HepG2 (cell line): ENCODE measurements around the gene CRYGS. TPM values are rescaled to one million over a fixed set of nuclear protein-coding genes. Genes with fewer than 3 reads are reported as not detected.

Experiments
- BCL6 ChIP-seq: IDR thresholded peaks from 2 replicates; pipeline ENCODE4 v1.6.1; 2016; ENCODE audit warnings: missing genetic modification reagents, missing compliant biosample characterization
- CENPBD1 ChIP-seq: sonication (generic); formaldehyde crosslinking; IDR thresholded peaks from 2 replicates; pipeline ENCODE4 v1.8.0; 2022; ENCODE audit warnings: missing genetic modification reagents, low read depth, mild to moderate bottlenecking, borderline replicate concordance
- CERS6 ChIP-seq: sonication (generic); formaldehyde crosslinking; IDR thresholded peaks from 2 replicates; pipeline ENCODE4 v1.5.0; 2020; ENCODE audit warnings: missing genetic modification reagents
- DNMT1 ChIP-seq: sonication (generic); formaldehyde crosslinking; IDR thresholded peaks from 2 replicates; pipeline ENCODE4 v1.5.1; 2020; ENCODE audit warnings: mild to moderate bottlenecking, missing genetic modification reagents
- DNMT3B ChIP-seq: conservative IDR thresholded peaks from 2 replicates; pipeline ENCODE4 v1.6.1; 2016; ENCODE audit warnings: missing biosample characterization, control low read depth
- MED13 ChIP-seq: sonication (generic); formaldehyde crosslinking; IDR thresholded peaks from 2 replicates; pipeline ENCODE4 v1.5.0; 2020; ENCODE audit warnings: missing genetic modification reagents
- MXI1 ChIP-seq: IDR thresholded peaks from 3 replicates; pipeline ENCODE4 v1.6.1; 2012; ENCODE audit warnings: low read depth, low read length, inconsistent platforms, borderline replicate concordance
- POGK ChIP-seq: sonication (generic); formaldehyde crosslinking; conservative IDR thresholded peaks from 2 replicates; pipeline ENCODE4 v1.8.0; 2022; ENCODE audit warnings: mild to moderate bottlenecking, moderate library complexity, missing genetic modification reagents
- RXRB ChIP-seq: IDR thresholded peaks from 2 replicates; pipeline ENCODE4 v1.6.1; 2016; ENCODE audit warnings: borderline replicate concordance, missing genetic modification reagents, missing compliant biosample characterization
- TEAD3 ChIP-seq: optimal IDR thresholded peaks from 2 replicates; pipeline ENCODE3; 2016; ENCODE audit warnings: borderline replicate concordance
- THAP7 ChIP-seq: sonication (generic); formaldehyde crosslinking; IDR thresholded peaks from 2 replicates; pipeline ENCODE4 v1.8.1; 2023; ENCODE audit warnings: mild to moderate bottlenecking, missing genetic modification reagents
- XRCC5 ChIP-seq: fragments of 200-400 bp; formaldehyde crosslinking; optimal IDR thresholded peaks from 2 replicates; pipeline ENCODE3; 2017; ENCODE audit warnings: mild to moderate bottlenecking, low read length
- ZBTB4 ChIP-seq: sonication (generic); formaldehyde crosslinking; IDR thresholded peaks from 2 replicates; pipeline ENCODE4 v1.4.0; 2020; ENCODE audit warnings: missing genetic modification reagents, mild to moderate bottlenecking, borderline replicate concordance
- ZFP1 ChIP-seq: IDR thresholded peaks from 2 replicates; pipeline ENCODE4 v1.6.1; 2016
- ZFP91 ChIP-seq: sonication (generic); formaldehyde crosslinking; IDR thresholded peaks from 2 replicates; pipeline ENCODE4 v1.9.0; 2022; ENCODE audit warnings: missing genetic modification reagents, mild to moderate bottlenecking, borderline replicate concordance
- ZNF343 ChIP-seq: sonication (generic); formaldehyde crosslinking; IDR thresholded peaks from 2 replicates; pipeline ENCODE4 v1.4.0; 2020; ENCODE audit warnings: mild to moderate bottlenecking, missing genetic modification reagents
- ZNF431 ChIP-seq: sonication (generic); formaldehyde crosslinking; IDR thresholded peaks from 2 replicates; pipeline ENCODE4 v1.9.0; 2022; ENCODE audit warnings: missing genetic modification reagents, low read depth, mild to moderate bottlenecking, borderline replicate concordance
- ZNF691 ChIP-seq: sonication (generic); formaldehyde crosslinking; IDR thresholded peaks from 2 replicates; pipeline ENCODE4 v1.4.0; 2020; ENCODE audit warnings: missing genetic modification reagents, low read depth, mild to moderate bottlenecking, borderline replicate concordance
- ZNF747 ChIP-seq: sonication (generic); formaldehyde crosslinking; IDR thresholded peaks from 2 replicates; pipeline ENCODE4 v1.8.1; 2023; ENCODE audit warnings: missing genetic modification reagents, mild to moderate bottlenecking, borderline replicate concordance
- ZSCAN25 ChIP-seq: sonication (generic); formaldehyde crosslinking; IDR thresholded peaks from 2 replicates; pipeline ENCODE4 v1.8.0; 2022; ENCODE audit warnings: mild to moderate bottlenecking, missing genetic modification reagents
- polyA plus RNA-seq, 8 experiments: library from polyadenylated mRNA; depleted of rRNA in 3 of 8; stranded (reverse) in 7 of 8; unstranded in 1 of 8; fragments of >200 nt; fragmentation: Illumina TruSeq in 4 of 8; extraction: Trizol in 4 of 8; gene quantifications; 2 replicates each; pipeline versions ENCODE4 v1.2.1 to v1.2.3, GENCODE V29; 2011 to 2016; ENCODE audit warnings: low read depth in 4 of 8, missing spikeins in 1 of 8, mixed read lengths in 1 of 8; ENCODE audit not compliant: insufficient read depth in 1 of 8
- total RNA-seq, 5 experiments: library from RNA; depleted of rRNA; stranded (reverse); fragments of >200 nt; fragmentation: Illumina TruSeq; extraction: Trizol; gene quantifications; 2 replicates each; pipeline ENCODE4 v1.2.3, GENCODE V29; 2016; ENCODE audit warnings: low read depth in 1 of 5

Gene CRYGS
- total and polyA plus RNA-seq, 2 of the 13 experiments (the other 11 are each of a cell fraction or from before 2014, with no cell fraction given) = 2.1 to 6.7 TPM

GRCh38 chr3:186540221-186540834 lies 3.9 kb downstream of the CRYGS start (continued):
- TF ChIP-seq ZNF691 (CRISPR knock-in tag) (no peak), RXRB (CRISPR knock-in tag) (0 out of 2 replicates have a peak, but pooled peaks have one; percentile 12), DNMT3B (CRISPR knock-in tag) (no peak), TEAD3 (CRISPR knock-in tag) (peak; percentile 61), ZNF431 (CRISPR knock-in tag) (no peak), DNMT1 (CRISPR knock-in tag) (no peak), BCL6 (CRISPR knock-in tag) (peak; percentile 27; the same call in 1 of the 2 replicates), ZFP1 (no peak), ZNF747 (CRISPR knock-in tag) (no peak), ZNF343 (no peak), ZFP91 (CRISPR knock-in tag) (no peak), CENPBD1 (CRISPR knock-in tag) (no peak), CERS6 (CRISPR knock-in tag) (no peak), ZSCAN25 (CRISPR knock-in tag) (no peak), MED13 (CRISPR knock-in tag) (no peak), ZBTB4 (CRISPR knock-in tag) (no peak), POGK (CRISPR knock-in tag) (no peak), XRCC5 (no peak), MXI1 (no peak), THAP7 (no peak)
